WI38 (cell line): Measurements from ENCODE around the gene IPO13.

ENCODE experiments used
- H3K4me3 ChIP-seq: 2 replicates; pipeline ENCODE4 v1.5.1; 2011; ENCODE audit warnings: low read depth, mild to moderate bottlenecking, control low read depth, low read length
- TF ChIP-seq, protein P1 (sequence below): IDR thresholded peaks from 2 replicates; pipeline ENCODE4 v1.5.1; 2012; ENCODE audit warnings: low read depth, mild to moderate bottlenecking, control low read depth, low read length

The IPO13 gene

DNA sequence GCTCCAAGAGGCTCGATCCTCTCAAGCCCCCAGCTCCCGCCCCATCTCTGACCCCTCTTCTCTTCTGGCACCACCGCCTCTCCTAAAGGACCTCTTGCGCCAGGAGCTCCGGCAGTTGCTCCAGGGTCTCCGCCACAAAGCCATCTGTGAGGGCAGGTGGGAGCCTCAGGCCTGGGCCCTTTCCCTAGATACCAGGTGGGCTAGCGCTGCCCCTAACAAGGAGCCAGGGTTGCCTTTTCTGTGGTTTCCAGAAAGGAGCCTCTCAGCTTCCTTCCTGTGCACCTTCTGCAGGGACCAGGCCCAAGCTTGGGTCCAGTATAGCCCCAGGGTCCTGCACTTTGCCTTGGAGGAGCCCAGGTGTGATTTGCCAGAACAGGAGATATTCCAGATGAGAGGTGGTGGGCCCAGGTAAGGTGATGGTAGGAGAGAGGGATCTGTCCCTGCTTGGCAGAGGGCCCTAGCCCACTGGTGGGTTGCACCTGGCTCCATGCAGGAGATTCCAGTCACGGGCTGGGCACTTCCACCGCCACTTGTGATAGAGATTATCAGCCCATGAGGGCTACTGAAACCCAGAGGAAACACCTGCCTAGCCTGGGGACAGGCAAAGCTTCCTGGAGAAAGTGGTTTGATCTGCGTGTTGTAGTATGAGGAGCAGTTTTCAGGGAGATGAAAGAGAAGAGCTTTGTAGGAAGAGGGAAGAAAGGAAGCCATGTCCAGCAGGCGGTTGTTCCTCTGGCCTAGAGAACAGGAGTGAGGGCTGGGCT, 45.7 kb downstream of the IPO13 start:
- TF ChIP-seq, protein P1, sequence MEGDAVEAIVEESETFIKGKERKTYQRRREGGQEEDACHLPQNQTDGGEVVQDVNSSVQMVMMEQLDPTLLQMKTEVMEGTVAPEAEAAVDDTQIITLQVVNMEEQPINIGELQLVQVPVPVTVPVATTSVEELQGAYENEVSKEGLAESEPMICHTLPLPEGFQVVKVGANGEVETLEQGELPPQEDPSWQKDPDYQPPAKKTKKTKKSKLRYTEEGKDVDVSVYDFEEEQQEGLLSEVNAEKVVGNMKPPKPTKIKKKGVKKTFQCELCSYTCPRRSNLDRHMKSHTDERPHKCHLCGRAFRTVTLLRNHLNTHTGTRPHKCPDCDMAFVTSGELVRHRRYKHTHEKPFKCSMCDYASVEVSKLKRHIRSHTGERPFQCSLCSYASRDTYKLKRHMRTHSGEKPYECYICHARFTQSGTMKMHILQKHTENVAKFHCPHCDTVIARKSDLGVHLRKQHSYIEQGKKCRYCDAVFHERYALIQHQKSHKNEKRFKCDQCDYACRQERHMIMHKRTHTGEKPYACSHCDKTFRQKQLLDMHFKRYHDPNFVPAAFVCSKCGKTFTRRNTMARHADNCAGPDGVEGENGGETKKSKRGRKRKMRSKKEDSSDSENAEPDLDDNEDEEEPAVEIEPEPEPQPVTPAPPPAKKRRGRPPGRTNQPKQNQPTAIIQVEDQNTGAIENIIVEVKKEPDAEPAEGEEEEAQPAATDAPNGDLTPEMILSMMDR, result no peak
- peak overlapping the region; percentile 60 for H3K4me3 ChIP-seq

DNA sequence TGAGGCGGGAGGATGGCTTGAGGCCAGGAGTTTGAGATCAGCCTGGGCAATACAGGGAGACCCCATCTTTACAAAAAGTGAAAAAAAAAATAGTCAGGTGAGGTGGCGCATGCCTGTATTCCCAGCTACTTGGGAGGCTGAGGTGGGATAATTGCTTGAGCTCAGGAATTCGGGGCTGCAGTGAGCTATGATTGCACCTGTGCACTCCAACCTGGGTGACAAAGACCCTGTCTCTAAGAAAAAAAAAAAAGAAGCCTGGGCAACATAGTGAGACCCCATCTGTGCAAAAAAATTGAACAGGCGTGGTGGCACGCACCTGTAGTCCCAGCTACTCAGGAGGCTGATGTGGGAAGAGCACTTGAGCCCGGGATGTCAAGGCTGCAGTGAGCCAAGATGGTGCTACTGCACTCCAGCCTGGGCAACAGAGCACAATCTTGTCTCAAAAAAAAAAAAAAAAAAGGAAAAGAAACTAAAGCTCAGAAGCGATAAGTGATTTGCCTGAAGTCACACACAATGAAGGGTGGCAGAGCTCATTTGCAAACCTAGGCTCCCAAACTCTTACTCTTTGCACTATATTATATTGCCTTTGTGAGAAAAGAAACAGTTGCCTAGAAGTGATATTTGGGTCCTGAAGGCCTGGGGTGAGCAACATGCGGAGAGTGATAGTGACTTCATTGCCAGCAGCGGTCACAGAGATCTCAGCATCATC, 46.6 kb downstream of the IPO13 start:
- no peak overlapping the region for H3K4me3 ChIP-seq
- TF ChIP-seq, protein P1, result no peak

DNA sequence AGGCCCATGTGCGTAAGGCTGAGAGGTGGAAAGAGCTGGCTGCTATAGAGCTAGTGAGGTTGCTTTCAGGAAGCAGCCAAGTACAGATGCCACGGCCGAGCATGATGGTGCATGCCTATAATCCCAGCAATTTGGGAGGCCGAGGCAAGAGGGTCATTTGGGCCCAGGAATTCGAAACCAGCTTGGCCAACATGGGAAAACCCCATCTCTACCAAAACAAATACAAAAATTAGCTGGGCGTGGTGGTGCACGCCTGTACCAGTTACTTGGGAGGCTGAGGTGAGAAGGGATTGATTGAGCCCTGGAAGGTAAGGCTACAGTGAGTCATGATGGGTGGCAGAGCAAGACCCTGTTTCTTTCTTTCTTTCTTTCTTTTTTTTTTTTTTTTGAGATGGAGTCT, 47.3 kb downstream of the IPO13 start:
- no peak overlapping the region for H3K4me3 ChIP-seq
- TF ChIP-seq, protein P1, result no peak

DNA sequence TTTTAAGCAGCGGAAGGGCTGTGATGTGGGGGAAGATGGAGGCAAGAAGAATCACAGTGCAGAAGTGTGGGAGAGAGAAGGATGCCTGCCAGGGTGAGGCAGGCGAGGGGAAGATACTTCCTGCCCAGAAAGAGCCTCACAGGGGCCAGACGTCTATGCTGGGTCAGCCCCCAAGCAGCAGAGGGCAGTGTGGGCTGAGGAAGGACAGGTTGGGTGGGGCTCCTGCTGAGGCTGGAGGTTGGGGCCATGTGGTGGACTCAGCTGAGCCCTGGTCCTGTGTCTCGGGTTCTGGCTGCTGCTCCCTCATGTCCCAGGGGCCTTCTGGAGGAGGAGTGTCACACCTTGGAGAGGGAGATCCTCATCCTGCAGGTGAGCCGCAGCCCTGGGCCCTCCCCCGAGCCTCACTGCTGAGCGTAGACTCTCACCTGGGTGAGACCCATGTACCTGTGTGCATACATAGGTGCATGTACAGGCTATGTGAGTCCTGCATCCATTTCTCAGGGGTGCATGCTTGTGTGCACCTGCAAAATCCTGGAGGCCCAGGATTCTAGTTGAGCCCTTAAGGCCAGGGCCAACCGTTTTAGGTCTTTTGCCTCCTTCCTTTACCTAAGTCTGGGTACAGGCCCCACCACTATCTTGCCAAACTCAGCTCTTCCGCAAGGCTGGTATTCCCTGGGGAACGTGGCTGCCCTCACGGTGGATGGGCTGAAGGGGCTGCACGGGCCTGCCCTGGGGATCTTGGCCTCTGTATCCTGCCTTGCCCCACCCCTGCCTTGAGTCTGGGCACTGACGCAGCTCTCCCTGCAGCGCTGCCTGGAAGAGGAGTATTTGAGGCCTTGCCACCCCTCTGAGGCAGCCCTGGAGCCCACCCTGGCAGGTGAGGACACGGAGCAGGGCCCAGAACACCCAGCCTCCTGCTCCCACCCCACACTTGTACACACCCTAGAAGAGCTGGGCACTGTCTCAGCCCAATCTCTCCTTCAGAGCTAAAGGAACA, 48.3 kb downstream of the IPO13 start:
- TF ChIP-seq, protein P1, result 0 out of 2 replicates have a peak, but pooled peaks have one; percentile 13
- H3K4me3 ChIP-seq, result no peak overlapping the region

DNA sequence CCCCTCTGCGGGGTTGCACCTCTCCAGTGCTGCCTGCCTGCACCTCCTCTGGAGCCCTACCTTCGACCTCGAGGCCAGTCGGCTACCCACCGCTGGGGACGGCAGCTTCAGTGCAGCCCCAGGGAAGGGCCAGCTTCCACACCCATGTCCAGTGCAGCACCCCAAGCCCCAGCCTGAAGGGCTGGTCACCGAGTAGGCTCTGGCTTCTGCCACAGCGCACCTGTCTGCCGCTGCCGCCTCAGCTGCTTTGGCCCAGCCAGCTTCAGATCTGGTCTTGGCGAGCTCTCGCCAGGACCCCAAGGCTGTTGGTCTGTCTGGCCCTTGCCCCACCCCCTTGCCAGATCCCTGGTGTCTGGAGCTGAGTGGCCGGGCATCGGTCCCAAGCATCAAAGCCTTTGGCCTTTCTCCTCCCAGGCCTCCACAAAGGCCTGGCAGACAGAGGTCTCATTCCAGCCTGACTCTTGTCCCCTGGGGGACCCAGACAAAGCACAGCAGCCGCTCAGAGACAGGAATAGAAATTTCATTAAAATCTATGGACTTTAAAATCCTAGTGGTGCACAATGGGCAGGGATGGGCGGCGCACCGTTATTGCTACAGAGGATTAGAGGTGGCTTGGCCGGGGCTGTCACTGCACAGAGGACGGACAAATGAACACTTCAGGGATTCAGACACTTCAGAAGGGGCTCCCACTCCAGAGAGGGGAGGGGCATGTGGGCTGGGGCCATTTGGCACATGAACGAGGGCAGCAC, 49.4 kb downstream of the IPO13 start:
- TF ChIP-seq, protein P1, result no peak
- no peak overlapping the region for H3K4me3 ChIP-seq

DNA sequence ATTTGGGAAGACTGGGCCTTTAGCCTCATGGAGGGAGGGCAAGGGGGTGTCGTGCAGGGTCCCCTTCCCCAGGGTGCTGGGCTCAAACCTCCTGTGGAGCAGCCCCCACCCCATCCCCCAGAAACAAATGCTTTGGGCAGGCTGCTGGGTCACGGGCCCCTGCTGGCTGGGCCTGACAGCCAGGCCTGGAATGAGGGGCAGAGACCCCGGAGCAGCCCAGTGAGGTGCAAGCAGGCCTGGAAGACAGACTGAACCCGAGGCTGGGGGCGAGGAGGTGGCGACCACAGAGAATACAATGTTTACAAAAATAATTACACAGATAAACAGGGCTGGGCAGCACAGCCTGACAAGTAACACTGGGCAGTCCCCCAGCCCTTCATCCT, 50.0 kb downstream of the IPO13 start:
- TF ChIP-seq, protein P1, result no peak
- H3K4me3 ChIP-seq, result no peak overlapping the region
